ENCODE data around the gene GALNT9. TPM values are rescaled to one million over a fixed set of nuclear protein-coding genes. Genes with fewer than 3 reads are reported as not detected.

GALNT9 gene
- total RNA-seq, 1 experiment from 2014 or later = 2.6 TPM

GRCh38 chr12:132236129-132236929 is 93.1 kb downstream of the GALNT9 start:
- POLR2A ChIA-PET = no interaction called here

More at GRCh38 chr12:132236129-132236929, 93.1 kb downstream of the GALNT9 start:
- H3K79me2 ChIP-seq (ENCODE audit: insufficient read depth, low read length) = no peaks in the 10 kb centered on the region
- DNase-seq (ENCODE audit: low read depth, low spot score) (no peak), ATAC-seq (no peak)
- CTCF ChIA-PET = no interaction called here
- H2AFZ ChIP-seq (ENCODE audit: low read depth, low read length, poor library complexity, severe bottlenecking) = no peak overlapping the region
- TF ChIP-seq REST (IDR thresholded peaks at IDR 0.05; ENCODE audit: low read depth) = no peak
- TF ChIP-seq ZBTB33 (IDR thresholded peaks at IDR 0.05; ENCODE audit: extremely low read depth, insufficient replicate concordance, low read length) = no peak
- no peak for TF ChIP-seq CBX3 (IDR thresholded peaks at IDR 0.05; ENCODE audit: low read depth)
- TF ChIP-seq FOSL1 (IDR thresholded peaks at IDR 0.05; ENCODE audit: low read depth) = no peak
- TF ChIP-seq SRF (IDR thresholded peaks at IDR 0.05; ENCODE audit: low read depth) = no peak
- TF ChIP-seq EZH2phosphoT487 (IDR thresholded peaks at IDR 0.05; ENCODE audit: borderline replicate concordance) = no peak
- TF ChIP-seq ZFX (IDR thresholded peaks at IDR 0.05) = no peak
- TF ChIP-seq SIN3A (IDR thresholded peaks at IDR 0.05; ENCODE audit: low read depth) = no peak
- no peak for TF ChIP-seq CTCF (IDR thresholded peaks at IDR 0.05 in 2 of 3, conservative IDR thresholded peaks at IDR 0.05 in 1 of 3; ENCODE audit: borderline replicate concordance in 1 of 3, insufficient read depth in 1 of 3, low read depth in 2 of 3, low read length in 2 of 3)
- no peak for TF ChIP-seq RAD21 (IDR thresholded peaks at IDR 0.05; ENCODE audit: low read depth)
- no peak for TF ChIP-seq CEBPB (IDR thresholded peaks at IDR 0.05; ENCODE audit: low read depth)
- TF ChIP-seq ELF1 (IDR thresholded peaks at IDR 0.05; ENCODE audit: borderline replicate concordance, low read depth) = no peak
- H3K4me3 ChIP-seq (replicated peaks in 1 of 2; ENCODE audit: low read depth in 1 of 2, low read length in 2 of 2) = no peak overlapping the region
- RAD21 ChIA-PET (ENCODE audit: low non-redundant PET in 1 of 2, low total read pairs in 2 of 2, uncharacterized antibody in 2 of 2, unreplicated experiment in 2 of 2) = no interaction called here
- no peaks in the 10 kb centered on the region for H4K20me1 ChIP-seq (ENCODE audit: insufficient read depth)
- H3K27ac ChIP-seq (ENCODE audit: low read depth, low read length) = no peak overlapping the region
- no peak overlapping the region for H3K4me2 ChIP-seq (ENCODE audit: low read length)
- H3K9me3 ChIP-seq (ENCODE audit: control insufficient read depth in 1 of 2, insufficient read depth in 1 of 2, low read depth in 1 of 2, low read length in 2 of 2) = no peaks in the 10 kb centered on the region
- intact Hi-C loops (cut with micrococcal nuclease) = no loop called here
- H3K36me3 ChIP-seq (ENCODE audit: control insufficient read depth in 1 of 2, insufficient read depth in 2 of 2, low read length in 2 of 2) = no peaks in the 10 kb centered on the region
- H3K9ac ChIP-seq (ENCODE audit: low read length) = no peak overlapping the region
- H3K4me1 ChIP-seq (ENCODE audit: control insufficient read depth in 1 of 2, insufficient read depth in 2 of 2, low read length in 2 of 2) = peaks cover 0 to 4% of the 10 kb centered on the region in 2 experiments; a peak in 1 of 4 replicates
- no TSS peak for BruUV-seq (replicated peaks)
- no peaks in the 10 kb centered on the region for H3K9me2 ChIP-seq (ENCODE audit: insufficient read depth)
- H3K27me3 ChIP-seq (ENCODE audit: insufficient read depth, low read length) = no peaks in the 10 kb centered on the region

All from HCT116 (cell line).